Right forelimb (tissue), 1 donor: ENCODE data around the gene ANKS1B.
"Not testable (repeated sequence)": the region's sequence is repeated elsewhere in the genome, so short reads cannot be mapped to it uniquely, and the experiment has no call there.

ENCODE experiments used
- DNase-seq: peaks from one replicate; pipeline ENCODE4 v3.0.0-alpha.2; 2018

The ANKS1B gene

GRCh38 chr12:99752740-99753139 lies 232.0 kb downstream of the ANKS1B start:
- DNase-seq: no peak

GRCh38 chr12:99746538-99746937 lies 238.2 kb downstream of the ANKS1B start:
- DNase-seq: no peak

GRCh38 chr12:99745895-99746294 lies 238.8 kb downstream of the ANKS1B start:
- no peak for DNase-seq

- no peak for DNase-seq
Observed at GRCh38 chr12:99745121-99745520, 239.6 kb downstream of the ANKS1B start.

- no peak for DNase-seq
Observed at GRCh38 chr12:99736760-99737269, 247.9 kb downstream of the ANKS1B start.

- no peak for DNase-seq
Observed at GRCh38 chr12:99732131-99732530, 252.6 kb downstream of the ANKS1B start.

GRCh38 chr12:99722690-99723486 lies 261.8 kb downstream of the ANKS1B start:
- DNase-seq: no peak

- DNase-seq: no peak
Observed at GRCh38 chr12:99721715-99722275, 262.9 kb downstream of the ANKS1B start.

GRCh38 chr12:99720083-99720465 lies 264.7 kb downstream of the ANKS1B start:
- not testable (repeated sequence) for DNase-seq

GRCh38 chr12:99719411-99720082 lies 265.2 kb downstream of the ANKS1B start:
- DNase-seq: not testable (repeated sequence)

GRCh38 chr12:99715841-99716510 lies 268.8 kb downstream of the ANKS1B start:
- not testable (repeated sequence) for DNase-seq

GRCh38 chr12:99714921-99715320 lies 269.8 kb downstream of the ANKS1B start:
- not testable (repeated sequence) for DNase-seq

- DNase-seq: no peak
Observed at GRCh38 chr12:99713946-99714520, 270.7 kb downstream of the ANKS1B start.

GRCh38 chr12:99712281-99712680 lies 272.5 kb downstream of the ANKS1B start:
- DNase-seq: no peak

GRCh38 chr12:99711246-99711645 lies 273.5 kb downstream of the ANKS1B start:
- no peak for DNase-seq

- no peak for DNase-seq
Observed at GRCh38 chr12:99709619-99710018, 275.1 kb downstream of the ANKS1B start.

GRCh38 chr12:99709116-99709515 lies 275.6 kb downstream of the ANKS1B start:
- DNase-seq: no peak

GRCh38 chr12:99707883-99708282 lies 276.9 kb downstream of the ANKS1B start:
- DNase-seq: no peak

GRCh38 chr12:99706736-99707473 lies 277.8 kb downstream of the ANKS1B start:
- no peak for DNase-seq

- DNase-seq: no peak
Observed at GRCh38 chr12:99704458-99704857, 280.3 kb downstream of the ANKS1B start.

- DNase-seq: no peak
Observed at GRCh38 chr12:99704036-99704435, 280.7 kb downstream of the ANKS1B start.

GRCh38 chr12:99700032-99700431 lies 284.7 kb downstream of the ANKS1B start:
- no peak for DNase-seq
